ENCODE data around the gene PHKB. TPM values are rescaled to one million over a fixed set of nuclear protein-coding genes. Genes with fewer than 3 reads are reported as not detected.

Gene PHKB
- total RNA-seq, 1 experiment from 2014 or later = 81.3 TPM

DNA sequence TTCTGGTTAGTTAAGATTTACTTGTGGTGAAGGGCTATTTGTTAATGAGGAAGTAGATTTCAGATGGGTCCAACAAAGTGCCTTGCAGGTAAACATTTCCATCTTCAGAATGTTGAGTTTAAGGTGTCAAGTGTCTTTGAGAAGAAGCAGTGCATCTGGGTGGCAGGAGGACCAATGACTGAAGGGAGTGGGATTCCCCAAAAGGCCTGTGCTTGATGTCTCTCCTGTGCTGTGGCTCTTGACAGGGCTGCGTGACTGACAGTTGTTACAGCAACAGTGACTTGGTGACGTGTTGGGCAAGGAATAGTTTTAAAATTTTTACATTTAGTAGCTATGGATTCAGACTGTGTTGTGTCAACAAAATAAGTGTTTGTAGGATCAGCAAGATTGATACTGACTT, 149.9 kb downstream of the PHKB start:
- no peaks in the 10 kb centered on the region for H3K27me3 ChIP-seq (ENCODE audit: insufficient read depth, low read depth)
- H3K4me2 ChIP-seq = no peak overlapping the region
- H3K36me3 ChIP-seq (ENCODE audit: low read depth) = peaks cover 10% of the 10 kb centered on the region; the same call in 1 of the 2 replicates
- H2AFZ ChIP-seq = no peak overlapping the region
- ChIA-PET CTCF (no interaction called here), POLR2A (ENCODE audit: unreplicated experiment) (no interaction called here)
- no peaks in the 10 kb centered on the region for H4K20me1 ChIP-seq (ENCODE audit: insufficient read depth)
- H3K79me2 ChIP-seq (ENCODE audit: low read depth) = no peaks in the 10 kb centered on the region
- intact Hi-C loops (cut with micrococcal nuclease; ENCODE audit: unreplicated experiment) = no loop called here
- no peak overlapping the region for H3K4me3 ChIP-seq
- TF ChIP-seq EZH2 (IDR thresholded peaks at IDR 0.05; ENCODE audit: low read depth) = no peak
- TF ChIP-seq, protein P1, sequence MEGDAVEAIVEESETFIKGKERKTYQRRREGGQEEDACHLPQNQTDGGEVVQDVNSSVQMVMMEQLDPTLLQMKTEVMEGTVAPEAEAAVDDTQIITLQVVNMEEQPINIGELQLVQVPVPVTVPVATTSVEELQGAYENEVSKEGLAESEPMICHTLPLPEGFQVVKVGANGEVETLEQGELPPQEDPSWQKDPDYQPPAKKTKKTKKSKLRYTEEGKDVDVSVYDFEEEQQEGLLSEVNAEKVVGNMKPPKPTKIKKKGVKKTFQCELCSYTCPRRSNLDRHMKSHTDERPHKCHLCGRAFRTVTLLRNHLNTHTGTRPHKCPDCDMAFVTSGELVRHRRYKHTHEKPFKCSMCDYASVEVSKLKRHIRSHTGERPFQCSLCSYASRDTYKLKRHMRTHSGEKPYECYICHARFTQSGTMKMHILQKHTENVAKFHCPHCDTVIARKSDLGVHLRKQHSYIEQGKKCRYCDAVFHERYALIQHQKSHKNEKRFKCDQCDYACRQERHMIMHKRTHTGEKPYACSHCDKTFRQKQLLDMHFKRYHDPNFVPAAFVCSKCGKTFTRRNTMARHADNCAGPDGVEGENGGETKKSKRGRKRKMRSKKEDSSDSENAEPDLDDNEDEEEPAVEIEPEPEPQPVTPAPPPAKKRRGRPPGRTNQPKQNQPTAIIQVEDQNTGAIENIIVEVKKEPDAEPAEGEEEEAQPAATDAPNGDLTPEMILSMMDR (conservative IDR thresholded peaks at IDR 0.05) = no peak
- H3K4me1 ChIP-seq (replicated peaks; ENCODE audit: insufficient read depth) = no peaks in the 10 kb centered on the region
- DNase-seq = no peak
- no peaks in the 10 kb centered on the region for H3F3A ChIP-seq (ENCODE audit: insufficient read depth, low read depth)
- no TSS peak for BruUV-seq (replicated peaks)
- no peak overlapping the region for H3K27ac ChIP-seq
- H3K9me3 ChIP-seq (ENCODE audit: insufficient read depth, low read depth) = no peaks in the 10 kb centered on the region
- H3K9me2 ChIP-seq (ENCODE audit: insufficient read depth) = no peaks in the 10 kb centered on the region; the same call in 1 of the 2 replicates

DNA sequence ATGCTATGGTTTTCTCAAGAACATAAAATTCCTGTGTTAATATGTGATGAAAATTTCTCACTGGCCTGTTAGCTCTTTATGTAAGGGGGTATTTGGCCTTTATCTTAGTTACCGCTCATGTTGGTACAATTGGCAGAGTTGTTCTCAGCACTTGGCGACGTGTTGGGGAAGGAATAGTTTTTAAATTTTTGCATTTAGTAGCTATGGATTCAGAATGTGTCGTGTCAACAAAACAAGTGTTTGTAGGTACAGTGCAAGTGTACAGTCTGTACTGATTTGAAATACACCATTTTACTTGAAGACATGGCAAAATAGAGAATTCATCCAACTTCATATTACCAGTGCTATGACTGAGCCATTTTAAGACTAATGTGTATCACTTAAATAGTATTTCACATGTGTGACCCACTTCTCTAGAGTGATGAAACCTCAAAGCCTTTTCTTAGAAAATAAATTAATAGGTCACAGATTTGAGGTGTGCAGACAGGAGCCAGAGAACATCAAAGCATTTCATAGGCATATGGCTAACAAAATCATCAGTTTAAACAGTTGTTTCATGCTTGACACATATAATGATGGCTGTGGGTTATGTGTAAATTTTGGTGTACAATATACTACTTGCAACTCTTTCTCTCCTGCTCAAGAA, 150.8 kb downstream of the PHKB start:
- Histone ChIP-seq H3K4me3 (no peak overlapping the region), H3K36me3 (ENCODE audit: low read depth) (peaks cover 10% of the 10 kb centered on the region; the same call in 1 of the 2 replicates), H4K20me1 (ENCODE audit: insufficient read depth) (no peaks in the 10 kb centered on the region), H3K9me2 (ENCODE audit: insufficient read depth) (no peaks in the 10 kb centered on the region; the same call in 1 of the 2 replicates), H2AFZ (no peak overlapping the region), H3K4me2 (no peak overlapping the region), H3K4me1 (replicated peaks; ENCODE audit: insufficient read depth) (no peaks in the 10 kb centered on the region), H3K79me2 (ENCODE audit: low read depth) (no peaks in the 10 kb centered on the region), H3K9me3 (ENCODE audit: insufficient read depth, low read depth) (no peaks in the 10 kb centered on the region), H3K27me3 (ENCODE audit: insufficient read depth, low read depth) (no peaks in the 10 kb centered on the region), H3F3A (ENCODE audit: insufficient read depth, low read depth) (no peaks in the 10 kb centered on the region), H3K27ac (no peak overlapping the region)
- BruUV-seq (replicated peaks) = no TSS peak
- TF ChIP-seq, protein P1 (conservative IDR thresholded peaks at IDR 0.05) = no peak
- no peak for TF ChIP-seq EZH2 (IDR thresholded peaks at IDR 0.05; ENCODE audit: low read depth)
- ChIA-PET POLR2A (ENCODE audit: unreplicated experiment) (no interaction called here), CTCF (no interaction called here)
- intact Hi-C loops (cut with micrococcal nuclease; ENCODE audit: unreplicated experiment) = no loop called here
- no peak for DNase-seq

DNA sequence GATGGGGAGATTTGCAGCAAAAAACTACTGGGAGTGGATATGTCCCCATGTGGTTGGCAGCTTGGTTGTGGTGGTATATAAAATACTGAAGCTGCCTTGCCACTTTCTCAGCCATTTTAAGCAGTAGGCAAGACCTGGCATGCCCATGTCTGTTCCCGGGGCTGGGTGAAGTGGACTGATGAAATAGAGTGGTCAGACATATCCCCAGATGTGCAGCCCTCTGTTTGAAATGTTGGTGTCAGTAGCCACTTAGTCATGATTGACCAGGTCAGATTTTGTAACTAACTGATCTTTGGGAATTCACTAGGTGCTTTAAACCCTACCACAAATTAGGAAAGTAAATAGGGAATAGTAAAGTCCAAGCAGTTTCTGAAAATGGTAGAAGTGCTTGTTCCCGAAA, 151.6 kb downstream of the PHKB start:
- CTCF ChIA-PET = no interaction called here
- Histone ChIP-seq H3K4me2 (no peak overlapping the region), H3K27me3 (ENCODE audit: insufficient read depth, low read depth) (no peaks in the 10 kb centered on the region), H3K4me3 (no peak overlapping the region), H4K20me1 (ENCODE audit: insufficient read depth) (no peaks in the 10 kb centered on the region), H3K27ac (no peak overlapping the region), H3K4me1 (replicated peaks; ENCODE audit: insufficient read depth) (no peaks in the 10 kb centered on the region), H3K9me2 (ENCODE audit: insufficient read depth) (no peaks in the 10 kb centered on the region; the same call in 1 of the 2 replicates), H3F3A (ENCODE audit: insufficient read depth, low read depth) (no peaks in the 10 kb centered on the region), H3K36me3 (ENCODE audit: low read depth) (peaks cover 10% of the 10 kb centered on the region; the same call in 1 of the 2 replicates), H3K9me3 (ENCODE audit: insufficient read depth, low read depth) (no peaks in the 10 kb centered on the region), H3K79me2 (ENCODE audit: low read depth) (no peaks in the 10 kb centered on the region), H2AFZ (no peak overlapping the region)
- intact Hi-C loops (cut with micrococcal nuclease; ENCODE audit: unreplicated experiment) = no loop called here
- POLR2A ChIA-PET (ENCODE audit: unreplicated experiment) = no interaction called here
- no TSS peak for BruUV-seq (replicated peaks)
- DNase-seq = no peak
- TF ChIP-seq EZH2 (IDR thresholded peaks at IDR 0.05; ENCODE audit: low read depth) = no peak
- TF ChIP-seq, protein P1 (conservative IDR thresholded peaks at IDR 0.05) = no peak

All from PC-9 (cell line).